ENCODE data around the gene MRPL38. TPM values are rescaled to one million over a fixed set of nuclear protein-coding genes. Genes with fewer than 3 reads are reported as not detected.
A peak's percentile ranks its signal among the peaks of the same experiment; 100 is the strongest.

MRPL38 gene
- total RNA-seq, 1 experiment from 2014 or later: 146 TPM

- Mint-ChIP-seq H3K27ac (peak overlapping the region; percentile 41; the same call in 1 of the 2 replicates), H3K4me1 (peaks cover 18% of the 10 kb centered on the region), H3K36me3 (no peaks in the 10 kb centered on the region), H3K9me3 (0 out of 2 replicates have a peak, but pooled peaks cover 3% of the 10 kb centered on the region), H3K27me3 (ENCODE audit: low read depth) (peaks cover 2% of the 10 kb centered on the region; the same call in 1 of the 2 replicates), H3K4me3 (no peak overlapping the region)
- ChIA-PET POLR2A (interaction anchor here (0.7 to 1.4 kb wide), 2 partner anchors 9 to 34 kb away, joined by 3 to 10 read pairs; partner anchors contain the start of gene WBP2), CTCF (interaction anchor here (0.7 to 2.0 kb wide), 16 partner anchors 9 to 263 kb away, joined by 3 to 15 read pairs (median 5); partner anchors contain the start of genes CDK3, SMIM5, TRIM47 and WBP2)
- peak; percentile 92 for ATAC-seq
- DNase-seq (ENCODE audit: low spot score): no peak
- TF ChIP-seq ZNF219 (CRISPR knock-in tag; IDR thresholded peaks at IDR 0.05; ENCODE audit: borderline replicate concordance): no peak
- no peak for TF ChIP-seq ZBTB43 (CRISPR knock-in tag; IDR thresholded peaks at IDR 0.05)
- TF ChIP-seq HMGA2 (CRISPR knock-in tag; IDR thresholded peaks at IDR 0.05): no peak
- TF ChIP-seq JUN (CRISPR knock-in tag; IDR thresholded peaks at IDR 0.05): no peak
- no peak for TF ChIP-seq MYBL2 (CRISPR knock-in tag; IDR thresholded peaks at IDR 0.05)
- no peak for TF ChIP-seq USF2 (CRISPR knock-in tag; IDR thresholded peaks at IDR 0.05)
- no peak for TF ChIP-seq HMGXB4 (CRISPR knock-in tag; IDR thresholded peaks at IDR 0.05)
- no peak for TF ChIP-seq NR2C2 (CRISPR knock-in tag; IDR thresholded peaks at IDR 0.05)
- TF ChIP-seq ARID4B (CRISPR knock-in tag; IDR thresholded peaks at IDR 0.05; ENCODE audit: borderline replicate concordance): no peak
- no peak for TF ChIP-seq STAT6 (CRISPR knock-in tag; conservative IDR thresholded peaks at IDR 0.05; ENCODE audit: low read depth)
- TF ChIP-seq ATF3 (CRISPR knock-in tag; conservative IDR thresholded peaks at IDR 0.05): no peak
- TF ChIP-seq ZBTB21 (CRISPR knock-in tag; IDR thresholded peaks at IDR 0.05; ENCODE audit: borderline replicate concordance): no peak
Measured at GRCh38 chr17:75864448-75864871, 40.2 kb downstream of the MRPL38 start.

GRCh38 chr17:75861927-75862317 lies 42.8 kb downstream of the MRPL38 start:
- peaks cover 13% of the 10 kb centered on the region for H3K4me1 Mint-ChIP-seq
- ChIA-PET POLR2A (no interaction called here), CTCF (interaction anchor here (1.0 to 4.3 kb wide), 24 partner anchors 10 to 660 kb away, joined by 3 to 48 read pairs (median 8); partner anchors contain the start of genes EVPL, SMIM5, TRIM47 and TRIM65)
- no peak for DNase-seq (ENCODE audit: low spot score)
- no peak overlapping the region for H3K4me3 Mint-ChIP-seq
- H3K9me3 Mint-ChIP-seq: 0 out of 2 replicates have a peak, but pooled peaks cover 3% of the 10 kb centered on the region
- no peak for ATAC-seq
- peaks cover 2% of the 10 kb centered on the region; the same call in 1 of the 2 replicates for H3K27me3 Mint-ChIP-seq (ENCODE audit: low read depth)
- no peaks in the 10 kb centered on the region for H3K36me3 Mint-ChIP-seq
- peak overlapping the region; percentile 65 for H3K27ac Mint-ChIP-seq
- TF ChIP-seq ZNF121 (CRISPR knock-in tag; IDR thresholded peaks at IDR 0.05): no peak
- no peak for TF ChIP-seq HMGA2 (CRISPR knock-in tag; IDR thresholded peaks at IDR 0.05)
- TF ChIP-seq ZBTB43 (CRISPR knock-in tag; IDR thresholded peaks at IDR 0.05): no peak
- no peak for TF ChIP-seq GRHL2 (CRISPR knock-in tag; IDR thresholded peaks at IDR 0.05; ENCODE audit: insufficient replicate concordance, severe bottlenecking)
- no peak for TF ChIP-seq E2F5 (CRISPR knock-in tag; IDR thresholded peaks at IDR 0.05)
- no peak for TF ChIP-seq TCF7 (CRISPR knock-in tag; IDR thresholded peaks at IDR 0.05; ENCODE audit: low read depth)
- TF ChIP-seq CBFB (CRISPR knock-in tag; IDR thresholded peaks at IDR 0.05; ENCODE audit: low read depth): no peak
- no peak for TF ChIP-seq FOXP1 (CRISPR knock-in tag; IDR thresholded peaks at IDR 0.05; ENCODE audit: borderline replicate concordance)
- TF ChIP-seq SMAD3 (CRISPR knock-in tag; IDR thresholded peaks at IDR 0.05; ENCODE audit: borderline replicate concordance): no peak
